ENCODE data around the gene WDR45B.

DNA sequence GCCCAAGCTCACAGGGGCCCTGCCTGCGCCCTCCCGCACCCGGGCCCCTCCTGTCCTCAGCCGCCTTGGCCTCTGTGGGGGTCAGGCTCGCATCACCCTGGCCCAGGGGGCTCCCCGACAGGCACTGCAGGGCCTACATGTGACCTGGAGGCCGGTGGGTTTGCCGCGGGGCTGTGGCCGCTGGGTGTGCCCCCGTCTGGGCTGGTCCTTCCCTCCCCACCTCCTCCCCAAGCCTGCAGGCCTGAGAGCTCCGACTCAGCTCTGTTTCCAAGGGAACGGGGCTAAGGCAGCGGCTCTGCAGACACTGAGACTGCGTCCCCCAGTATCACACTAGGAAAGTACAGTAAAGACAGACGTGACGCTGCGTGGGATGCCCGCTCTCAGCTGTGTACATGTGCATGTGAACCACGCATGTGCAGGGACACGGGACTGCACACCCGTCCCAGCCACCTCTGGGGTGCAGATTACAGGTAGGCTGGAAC, 16.5 kb upstream of the WDR45B start:
- TF ChIP-seq EZH2 (IDR thresholded peaks at IDR 0.05) (no peak), POLR2AphosphoS5 (IDR thresholded peaks at IDR 0.05; ENCODE audit: borderline replicate concordance, low read depth, low read length) (no peak)
